Glutamatergic neuron (in vitro differentiated cells): ENCODE data around the gene PRMT1. TPM values are rescaled to one million over a fixed set of nuclear protein-coding genes. Genes with fewer than 3 reads are reported as not detected.

Source experiments
- DNase-seq: peaks from one replicate; pipeline ENCODE4 v3.0.0; 2022
- H3K27ac Mint-ChIP-seq: one replicate; pipeline ENCODE4 v1.8.0; 2020; ENCODE audit warnings: mild to moderate bottlenecking, mixed read lengths, inconsistent platforms; ENCODE audit not compliant: unreplicated experiment
- H3K27me3 Mint-ChIP-seq: one replicate; pipeline ENCODE4 v1.8.0; 2020; ENCODE audit warnings: mild to moderate bottlenecking, moderate library complexity, mixed read lengths, inconsistent platforms; ENCODE audit not compliant: unreplicated experiment
- H3K36me3 Mint-ChIP-seq: one replicate; pipeline ENCODE4 v1.8.0; 2020; ENCODE audit warnings: mild to moderate bottlenecking, mixed read lengths, inconsistent platforms; ENCODE audit not compliant: unreplicated experiment
- H3K4me1 Mint-ChIP-seq: one replicate; pipeline ENCODE4 v1.8.0; 2020; ENCODE audit warnings: mild to moderate bottlenecking, low read depth, mixed read lengths, inconsistent platforms; ENCODE audit not compliant: unreplicated experiment
- H3K4me3 Mint-ChIP-seq: one replicate; pipeline ENCODE4 v1.8.0; 2020; ENCODE audit warnings: mild to moderate bottlenecking, mixed read lengths, inconsistent platforms; ENCODE audit not compliant: unreplicated experiment
- H3K9me3 Mint-ChIP-seq: one replicate; pipeline ENCODE4 v1.8.0; 2020; ENCODE audit warnings: mild to moderate bottlenecking, moderate library complexity, mixed read lengths, inconsistent platforms; ENCODE audit not compliant: unreplicated experiment
- total RNA-seq: library from RNA; stranded (reverse); fragmentation: NEBNext Ultra II Directional; extraction: Animal tissue kit (Norgen Biotek cat#: 25700); gene quantifications from one replicate; pipeline ENCODE4 v1.2.1, GENCODE V29; 2021; ENCODE audit not compliant: unreplicated experiment
- TF ChIP-seq, protein P1 (sequence below): fragments of 200-600 bp; sonication (generic); IDR thresholded peaks from one replicate; pipeline ENCODE4 v1.5.0; 2021; ENCODE audit not compliant: partially characterized antibody, unreplicated experiment

The PRMT1 gene
- total RNA-seq, 1 donor from 2014 or later = 177 TPM

- TF ChIP-seq, protein P1, sequence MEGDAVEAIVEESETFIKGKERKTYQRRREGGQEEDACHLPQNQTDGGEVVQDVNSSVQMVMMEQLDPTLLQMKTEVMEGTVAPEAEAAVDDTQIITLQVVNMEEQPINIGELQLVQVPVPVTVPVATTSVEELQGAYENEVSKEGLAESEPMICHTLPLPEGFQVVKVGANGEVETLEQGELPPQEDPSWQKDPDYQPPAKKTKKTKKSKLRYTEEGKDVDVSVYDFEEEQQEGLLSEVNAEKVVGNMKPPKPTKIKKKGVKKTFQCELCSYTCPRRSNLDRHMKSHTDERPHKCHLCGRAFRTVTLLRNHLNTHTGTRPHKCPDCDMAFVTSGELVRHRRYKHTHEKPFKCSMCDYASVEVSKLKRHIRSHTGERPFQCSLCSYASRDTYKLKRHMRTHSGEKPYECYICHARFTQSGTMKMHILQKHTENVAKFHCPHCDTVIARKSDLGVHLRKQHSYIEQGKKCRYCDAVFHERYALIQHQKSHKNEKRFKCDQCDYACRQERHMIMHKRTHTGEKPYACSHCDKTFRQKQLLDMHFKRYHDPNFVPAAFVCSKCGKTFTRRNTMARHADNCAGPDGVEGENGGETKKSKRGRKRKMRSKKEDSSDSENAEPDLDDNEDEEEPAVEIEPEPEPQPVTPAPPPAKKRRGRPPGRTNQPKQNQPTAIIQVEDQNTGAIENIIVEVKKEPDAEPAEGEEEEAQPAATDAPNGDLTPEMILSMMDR = no peak
- H3K36me3 Mint-ChIP-seq = no peaks in the 10 kb centered on the region
- H3K4me3 Mint-ChIP-seq = peak overlapping the region; percentile 100
- H3K27ac Mint-ChIP-seq = peak overlapping the region; percentile 6
- H3K27me3 Mint-ChIP-seq = peaks cover 7% of the 10 kb centered on the region
- peaks cover 12% of the 10 kb centered on the region for H3K9me3 Mint-ChIP-seq
- DNase-seq = no peak
- H3K4me1 Mint-ChIP-seq = peaks cover 34% of the 10 kb centered on the region
These were observed 33.6 kb upstream of the PRMT1 start for GRCh38 chr19:49643466-49643865.

DNA sequence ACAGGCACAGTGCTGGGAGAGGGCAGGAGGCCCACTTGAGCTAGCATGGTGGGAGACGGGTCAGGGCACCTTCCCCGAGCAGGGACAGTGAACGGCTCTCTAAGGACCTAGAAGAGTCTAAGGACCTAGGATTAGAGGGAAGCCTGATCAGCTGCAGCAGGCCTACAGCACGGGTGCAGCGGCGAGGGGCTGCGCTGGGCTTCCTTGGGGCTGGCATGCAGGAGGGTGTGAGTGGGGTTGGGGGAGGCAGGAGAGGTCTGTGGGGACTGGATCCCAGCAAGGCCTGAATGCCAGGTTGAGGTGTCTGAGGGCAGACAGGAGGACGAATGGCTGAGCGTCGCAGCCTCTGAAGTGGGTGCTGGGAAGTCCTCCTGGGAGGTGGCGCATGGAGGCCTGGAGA, 31.5 kb upstream of the PRMT1 start:
- TF ChIP-seq, protein P1 = no peak
- Mint-ChIP-seq H3K4me3 (peak overlapping the region; percentile 30), H3K27ac (peak overlapping the region; percentile 62), H3K4me1 (peaks cover 25% of the 10 kb centered on the region), H3K27me3 (peaks cover 7% of the 10 kb centered on the region), H3K9me3 (peaks cover 11% of the 10 kb centered on the region), H3K36me3 (no peaks in the 10 kb centered on the region)
- DNase-seq = no peak

DNA sequence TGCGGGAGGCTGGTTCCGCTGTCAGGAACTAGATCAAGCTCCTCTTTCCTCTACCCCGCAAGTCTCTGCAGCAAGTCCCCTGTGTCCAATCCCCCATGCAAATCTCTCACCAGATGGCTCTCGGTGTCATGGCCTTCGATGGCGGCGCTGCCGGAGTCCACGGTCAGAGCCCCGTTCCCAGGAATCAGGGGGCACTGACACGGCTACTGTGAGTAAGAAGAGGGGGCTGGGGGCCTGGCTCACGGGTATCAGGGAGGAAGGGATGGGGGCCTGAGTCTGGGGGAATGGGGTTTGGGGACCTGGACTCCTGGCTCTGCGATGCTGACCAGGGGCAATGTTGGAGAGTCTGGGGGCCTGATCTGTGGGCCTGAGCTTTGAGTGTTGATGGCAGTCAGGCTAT, 31.1 kb upstream of the PRMT1 start:
- peaks cover 21% of the 10 kb centered on the region for H3K4me1 Mint-ChIP-seq
- H3K27ac Mint-ChIP-seq = peak overlapping the region; percentile 62
- H3K36me3 Mint-ChIP-seq = no peaks in the 10 kb centered on the region
- DNase-seq = no peak
- H3K9me3 Mint-ChIP-seq = peaks cover 12% of the 10 kb centered on the region
- peaks cover 7% of the 10 kb centered on the region for H3K27me3 Mint-ChIP-seq
- TF ChIP-seq, protein P1 = no peak
- H3K4me3 Mint-ChIP-seq = peak overlapping the region; percentile 30

DNA sequence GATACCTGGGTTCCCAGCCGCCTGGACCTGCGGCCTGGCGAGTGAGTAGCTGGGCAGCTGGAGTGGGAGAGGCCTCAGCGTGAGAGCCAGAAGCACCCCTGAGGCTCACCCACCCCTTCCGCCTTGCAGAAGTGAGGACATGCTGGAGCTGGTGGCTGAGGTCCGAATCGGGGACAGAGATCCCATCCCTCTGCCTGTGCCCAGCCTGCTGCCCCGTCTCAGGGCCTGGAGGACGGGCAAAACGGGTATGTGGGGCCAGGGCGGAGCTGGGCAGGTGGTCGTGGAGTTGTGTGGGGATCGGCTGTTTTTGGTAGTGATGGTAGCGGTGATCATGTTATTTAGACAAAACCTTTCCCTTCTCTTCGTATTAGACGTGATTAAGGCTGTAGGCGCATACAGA, 30.5 kb upstream of the PRMT1 start:
- Mint-ChIP-seq H3K27ac (no peak overlapping the region), H3K4me3 (no peak overlapping the region), H3K4me1 (peaks cover 20% of the 10 kb centered on the region)

DNA sequence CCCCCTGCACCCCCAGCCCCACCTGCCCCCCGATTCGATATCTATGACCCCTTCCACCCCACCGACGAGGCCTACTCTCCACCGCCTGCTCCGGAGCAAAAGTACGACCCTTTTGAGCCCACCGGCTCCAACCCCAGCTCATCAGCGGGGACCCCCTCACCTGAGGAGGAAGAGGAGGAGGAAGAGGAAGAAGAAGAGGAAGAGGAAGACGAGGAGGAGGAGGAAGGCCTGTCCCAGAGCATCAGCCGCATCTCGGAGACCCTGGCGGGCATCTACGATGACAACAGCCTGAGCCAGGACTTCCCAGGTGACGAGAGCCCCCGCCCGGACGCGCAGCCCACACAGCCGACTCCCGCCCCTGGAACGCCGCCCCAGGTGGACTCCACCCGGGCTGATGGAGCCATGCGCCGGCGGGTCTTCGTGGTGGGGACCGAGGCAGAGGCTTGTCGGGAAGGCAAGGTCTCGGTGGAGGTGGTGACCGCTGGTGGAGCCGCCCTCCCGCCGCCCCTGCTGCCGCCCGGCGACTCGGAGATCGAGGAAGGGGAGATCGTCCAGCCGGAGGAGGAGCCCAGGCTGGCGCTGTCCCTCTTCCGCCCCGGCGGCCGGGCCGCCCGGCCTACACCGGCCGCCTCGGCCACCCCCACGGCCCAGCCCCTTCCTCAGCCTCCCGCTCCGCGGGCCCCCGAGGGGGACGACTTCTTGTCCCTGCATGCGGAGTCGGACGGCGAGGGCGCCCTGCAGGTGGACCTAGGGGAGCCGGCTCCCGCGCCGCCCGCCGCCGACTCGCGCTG, 25.8 kb upstream of the PRMT1 start:
- peaks cover 1% of the 10 kb centered on the region for H3K4me1 Mint-ChIP-seq
- no peak for DNase-seq
- TF ChIP-seq, protein P1 = no peak
- peaks cover 6% of the 10 kb centered on the region for H3K9me3 Mint-ChIP-seq
- H3K4me3 Mint-ChIP-seq = no peak overlapping the region
- no peaks in the 10 kb centered on the region for H3K36me3 Mint-ChIP-seq
- H3K27ac Mint-ChIP-seq = no peak overlapping the region
- H3K27me3 Mint-ChIP-seq = no peaks in the 10 kb centered on the region

More for the DNA sequence above, 30.5 kb upstream of the PRMT1 start:
- no peak for DNase-seq
- Mint-ChIP-seq H3K36me3 (no peaks in the 10 kb centered on the region), H3K9me3 (peaks cover 12% of the 10 kb centered on the region), H3K27me3 (peaks cover 7% of the 10 kb centered on the region)
- TF ChIP-seq, protein P1 = no peak
